A673 (cell line): ENCODE measurements around the gene NEURL1B.

Experiments
- CTCF ChIP-seq: fragments of 300-800, 200-600 bp; sonication (generic); conservative IDR thresholded peaks from 2 replicates; pipeline ENCODE4 v1.5.1; 2017; ENCODE audit warnings: low read depth, mild to moderate bottlenecking, antibody characterized with exemption, low read length, moderate library complexity, mixed read lengths
- EZH2 ChIP-seq: fragments of 200-600 bp; sonication (generic); IDR thresholded peaks from 2 replicates; pipeline ENCODE4 v1.6.1; 2017; ENCODE audit warnings: borderline replicate concordance, low read depth, mild to moderate bottlenecking, mixed read lengths, antibody characterized with exemption, low read length; ENCODE audit not compliant: poor library complexity, severe bottlenecking

GRCh38 chr5:172610643-172611042 lies 30.4 kb upstream of the NEURL1B start:
- TF ChIP-seq CTCF (no peak), EZH2 (no peak)
